K562 (cell line): ENCODE data around the gene OR1J1. TPM values are rescaled to one million over a fixed set of nuclear protein-coding genes. Genes with fewer than 3 reads are reported as not detected.

Source experiments
- ATAC-seq: fragments of 200-7000 bp; cut with Tn5 transposase; 3 replicates; pipeline ENCODE4 v1.9.1; 2020; ENCODE audit warnings: moderate library complexity
- BruUV-seq: library from RNA; stranded (reverse); fragments of 400-500 nt; replicated peaks from 2 replicates; lab custom pipeline; 2021; lab: Mats Ljungman, UMichigan
- CTCF ChIA-PET: fragments of 300-600 bp; formaldehyde crosslinking; extraction: SDS; loops from one replicate; lab custom pipeline; 2021; ENCODE audit warnings: low intra/inter-chr PET ratio; lab: Yijun Ruan, JAX
- POLR2A ChIA-PET: fragments of 300-600, 350-650 bp; sonication (Branson Sonifier 250); formaldehyde crosslinking; extraction: SDS; loops from one replicate; lab custom pipeline; 2021; ENCODE audit warnings: antibody characterized with exemption, inconsistent platforms; lab: Yijun Ruan, JAX
- DNase-seq, 4 experiments: peaks; one replicate each; pipeline versions ENCODE4 v3.0.0 to v3.0.0-alpha.2; 2011 to 2018; ENCODE audit warnings: low spot score in 3 of 4, mixed read lengths in 3 of 4; ENCODE audit errors: extremely low read depth in 1 of 4
- FAIRE-seq: peaks from 2 replicates; lab custom pipeline; 2011; peaks lifted over from hg19 to GRCh38; lab: Jason Lieb, UNC
- H2AFZ ChIP-seq: 2 replicates; pipeline ENCODE4 v1.6.0; 2011; ENCODE audit warnings: low read depth, low read length, control low read depth, inconsistent platforms
- H3K27ac ChIP-seq: fragments of 200-600 bp; 3 replicates; pipeline ENCODE4 v1.8.0; 2011; ENCODE audit warnings: low read depth, mild to moderate bottlenecking, control low read depth, inconsistent platforms, low read length, moderate library complexity, mixed read lengths; ENCODE audit errors: extremely low read depth
- H3K27me3 ChIP-seq, 2 experiments: fragments of 300-600 bp in 1 of 2; 2 replicates in 1 of 2; 3 replicates in 1 of 2; pipeline versions ENCODE4 v1.6.0 to v1.8.0; 2011; ENCODE audit warnings: inconsistent platforms in 2 of 2, low read length in 2 of 2, mild to moderate bottlenecking in 1 of 2, mixed read lengths in 1 of 2, moderate library complexity in 1 of 2; ENCODE audit not compliant: control insufficient read depth in 2 of 2, insufficient read depth in 2 of 2
- H3K36me3 ChIP-seq: fragments of 300-600 bp; 3 replicates; pipeline ENCODE4 v1.8.0; 2011; ENCODE audit warnings: mild to moderate bottlenecking, low read length, inconsistent platforms; ENCODE audit not compliant: control insufficient read depth, insufficient read depth
- H3K4me1 ChIP-seq, 2 experiments: fragments of 200-600 bp in 1 of 2; replicated peaks in 1 of 2; 2 replicates in 1 of 2; 3 replicates in 1 of 2; pipeline versions ENCODE4 v1.5.1 to v1.8.0; 2011; ENCODE audit warnings: inconsistent platforms in 2 of 2, low read length in 2 of 2, mild to moderate bottlenecking in 1 of 2, mixed read lengths in 1 of 2, moderate library complexity in 1 of 2; ENCODE audit not compliant: control insufficient read depth in 2 of 2, insufficient read depth in 2 of 2
- H3K4me2 ChIP-seq: 2 replicates; pipeline ENCODE4 v1.6.1; 2011; ENCODE audit warnings: low read length, control low read depth, inconsistent platforms, mixed read lengths; ENCODE audit not compliant: insufficient read depth
- H3K4me3 ChIP-seq: fragments of 200-600 bp; sonication (generic), shearing (Covaris generic); 2 replicates; pipeline ENCODE4 v1.5.1; 2016; ENCODE audit warnings: control low read depth, inconsistent platforms
- H3K79me2 ChIP-seq: fragments of 200-600 bp; 3 replicates; pipeline ENCODE4 v1.8.0; 2011; ENCODE audit warnings: low read length, inconsistent platforms; ENCODE audit not compliant: control insufficient read depth, insufficient read depth
- H3K9ac ChIP-seq, 2 experiments: 2 replicates each; pipeline versions ENCODE4 v1.6.0 to v1.6.1; 2011; ENCODE audit warnings: low read depth in 2 of 2, low read length in 2 of 2, control low read depth in 1 of 2, inconsistent platforms in 1 of 2, mild to moderate bottlenecking in 1 of 2, mixed read lengths in 1 of 2; ENCODE audit not compliant: insufficient read depth in 1 of 2
- H3K9me1 ChIP-seq: one replicate; pipeline ENCODE4 v1.6.0; 2011; ENCODE audit warnings: inconsistent platforms, mild to moderate bottlenecking, low read length, moderate library complexity; ENCODE audit not compliant: control insufficient read depth, insufficient read depth
- H3K9me3 ChIP-seq: replicated peaks from 2 replicates; pipeline ENCODE4 v1.5.1; 2011; ENCODE audit warnings: low read depth, low read length, inconsistent platforms; ENCODE audit not compliant: control insufficient read depth, insufficient read depth
- H4K20me1 ChIP-seq: replicated peaks from 2 replicates; pipeline ENCODE4 v1.6.1; 2011; ENCODE audit warnings: low read length, inconsistent platforms, mixed read lengths; ENCODE audit not compliant: control insufficient read depth, insufficient read depth
- ID3 ChIP-seq, 2 experiments: fragments of 250-450 bp in 1 of 2; fragments of 450-650 bp in 1 of 2; sonication (Bioruptor Pico) in 1 of 2; IDR thresholded peaks; 2 replicates each; pipeline versions ENCODE4 v1.6.1 to v1.8.0; 2016 to 2021; ENCODE audit warnings: mild to moderate bottlenecking in 2 of 2, moderate library complexity in 2 of 2, missing compliant biosample characterization in 1 of 2, missing genetic modification characterization in 1 of 2
- KDM1A ChIP-seq, 2 experiments: fragments of 450-650 bp; IDR thresholded peaks; 2 replicates each; pipeline ENCODE4 v1.6.1; 2016; ENCODE audit warnings: mild to moderate bottlenecking in 2 of 2
- NCOA2 ChIP-seq, 2 experiments: fragments of 450-650 bp; IDR thresholded peaks; 2 replicates each; pipeline ENCODE4 v1.6.1; 2018; ENCODE audit warnings: mild to moderate bottlenecking in 2 of 2, moderate library complexity in 1 of 2; ENCODE audit not compliant: partially characterized antibody in 2 of 2
- NUFIP1 ChIP-seq: fragments of 450-650 bp; IDR thresholded peaks from 2 replicates; pipeline ENCODE4 v1.6.1; 2018; ENCODE audit not compliant: partially characterized antibody
- RBM39 ChIP-seq: fragments of 200-400 bp; formaldehyde crosslinking; optimal IDR thresholded peaks from 2 replicates; pipeline ENCODE3; 2018; ENCODE audit warnings: low read depth, low read length
- TSHZ1 ChIP-seq: fragments of 250-450 bp; sonication (Bioruptor Pico); IDR thresholded peaks from 2 replicates; pipeline ENCODE4 v1.4.0; 2020; ENCODE audit warnings: mild to moderate bottlenecking, moderate library complexity
- U2AF1 ChIP-seq: fragments of 200-400 bp; formaldehyde crosslinking; optimal IDR thresholded peaks from 2 replicates; pipeline ENCODE3; 2017; ENCODE audit warnings: mild to moderate bottlenecking, low read depth, low read length, moderate library complexity
- ZNF140 ChIP-seq: fragments of 250-450 bp; sonication (Bioruptor Pico); IDR thresholded peaks from 2 replicates; pipeline ENCODE4 v1.8.0; 2021; ENCODE audit warnings: moderate library complexity, mild to moderate bottlenecking, inconsistent platforms
- ZNF507 ChIP-seq: conservative IDR thresholded peaks from 2 replicates; pipeline ENCODE4 v1.6.1; 2017; ENCODE audit warnings: missing genetic modification characterization, missing compliant biosample characterization
- ZNF57 ChIP-seq: fragments of 450-650 bp; formaldehyde crosslinking; IDR thresholded peaks from 2 replicates; pipeline ENCODE4 v1.4.0; 2020; ENCODE audit warnings: mild to moderate bottlenecking, moderate library complexity
- WGBS: fragments of 100-300 bp; shearing (Covaris generic); methylation state at CpG from one replicate; pipeline ENCODE4 v1.1.6; 2016; ENCODE audit warnings: low coverage, mixed read lengths; ENCODE audit not compliant: insufficient coverage; ENCODE audit errors: missing lambda C conversion rate; 5-methylcytosine and 5-hydroxymethylcytosine counted together
- in situ Hi-C: fragments of 300-500 bp; cut with MboI; formaldehyde crosslinking; loops from 4 replicates; pipeline ENCODE4 v1.15.0; 2018; ENCODE audit warnings: inconsistent platforms, mixed read lengths
- intact Hi-C: fragments of 100-400 bp; cut with micrococcal nuclease; formaldehyde crosslinking; loops from 2 replicates; pipeline ENCODE4 v1.14.2; 2022
- polyA plus RNA-seq, 8 experiments: library from polyadenylated mRNA; depleted of rRNA in 4 of 8; stranded (reverse) in 5 of 8; unstranded in 3 of 8; fragments of >200 nt; fragmentation: Nextera tagmentation in 2 of 8; fragmentation: Illumina TruSeq in 1 of 8; extraction: Ambion mirVana in 2 of 8; extraction: Trizol in 1 of 8; gene quantifications; 2 replicates each; pipeline versions ENCODE4 v1.2.1 to v1.2.3, GENCODE V29; 2011 to 2014; ENCODE audit warnings: inconsistent platforms in 1 of 8, missing spikeins in 1 of 8
- total RNA-seq, 7 experiments: library from RNA; depleted of rRNA in 6 of 7; stranded (reverse); fragments of >200 nt in 6 of 7; fragmentation: Illumina TruSeq in 2 of 7; extraction: Trizol in 2 of 7; gene quantifications; 2 replicates each; pipeline versions ENCODE4 v1.2.1 to v1.2.3, GENCODE V29; 2011 to 2021; ENCODE audit warnings: low replicate concordance in 1 of 7
- TF ChIP-seq, protein P1 (sequence below): sonication (generic); formaldehyde crosslinking; IDR thresholded peaks from 2 replicates; pipeline ENCODE4 v1.8.1; 2023; ENCODE audit warnings: mild to moderate bottlenecking, missing genetic modification reagents
- TF ChIP-seq, protein P2 (sequence below): fragments of 250-450 bp; sonication (Bioruptor Pico); IDR thresholded peaks from 2 replicates; pipeline ENCODE4 v1.4.0; 2020; ENCODE audit warnings: borderline replicate concordance
- TF ChIP-seq, protein P3 (sequence below): sonication (generic); formaldehyde crosslinking; IDR thresholded peaks from 2 replicates; pipeline ENCODE4 v1.8.0; 2022; ENCODE audit warnings: missing genetic modification reagents, mild to moderate bottlenecking, borderline replicate concordance

The OR1J1 gene
- total and polyA plus RNA-seq, 9 of the 15 experiments (the other 6 are each of a cell fraction or from before 2014, with no cell fraction given): not detected

DNA sequence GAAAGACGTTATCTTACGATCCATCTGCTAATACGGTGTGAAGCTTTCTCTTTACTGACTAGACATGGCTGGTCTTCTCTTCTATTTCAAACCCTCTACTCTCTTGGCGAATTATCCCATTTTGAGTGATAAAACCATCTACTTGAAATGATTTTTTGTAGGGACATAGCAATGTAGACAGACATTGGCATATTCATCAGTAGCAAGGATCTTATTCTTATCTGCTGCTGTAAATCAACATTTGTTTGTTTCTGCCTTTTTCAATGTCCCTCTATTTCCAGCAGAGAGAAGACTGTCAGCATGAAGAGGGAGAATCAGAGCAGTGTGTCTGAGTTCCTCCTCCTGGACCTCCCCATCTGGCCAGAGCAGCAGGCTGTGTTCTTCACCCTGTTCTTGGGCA is 41.1 kb upstream of the OR1J1 start, which contains the start of gene OR1J4:
Gene OR1J4, plus strand, starts transcription at position 301 of the 400 bp plus-strand sequence. Its CDS starts 0 bp downstream, at position 301.
- Histone ChIP-seq H3K4me2 (no peak within 1 kb of the TSS), H3K4me3 (no peak within 1 kb of the TSS), H4K20me1 (no peaks in the 10 kb centered on the region), H3K4me1 (no peaks in the 10 kb centered on the region), H2AFZ (no peak within 1 kb of the TSS), H3K9me3 (no peaks in the 10 kb centered on the region), H3K9me1 (no peaks in the 10 kb centered on the region), H3K79me2 (no peaks in the 10 kb centered on the region), H3K36me3 (no peaks in the 10 kb centered on the region), H3K27me3 (peaks cover 5 to 19% of the 10 kb centered on the region in 2 experiments; a peak in 4 of 5 replicates), H3K9ac (no peak within 1 kb of the TSS), H3K27ac (no peak within 1 kb of the TSS)
- in situ Hi-C loops: no loop called here
- no peak for DNase-seq
- WGBS: 0% methylated on average over 4 of the region's 4 CpGs
- no peak for FAIRE-seq
- ChIA-PET POLR2A (no interaction called here), CTCF (no interaction called here)
- intact Hi-C loops: no loop called here
- ATAC-seq: no peak
- BruUV-seq: no TSS peak
- TF ChIP-seq RBM39 (no peak), TSHZ1 (CRISPR knock-in tag) (no peak), ID3 (CRISPR knock-in tag; IDR thresholded peaks at IDR 0.05) (no peak), ID3 (tag; IDR thresholded peaks at IDR 0.05) (no peak), ZNF507 (tag) (no peak), NCOA2 (IDR thresholded peaks at IDR 0.05; ENCODE audit: partially characterized antibody in 2 of 2) (no peak), U2AF1 (no peak), ZNF57 (CRISPR knock-in tag) (no peak), NUFIP1 (no peak), ZNF140 (CRISPR knock-in tag) (no peak), KDM1A (IDR thresholded peaks at IDR 0.05) (no peak)
- TF ChIP-seq, protein P1, sequence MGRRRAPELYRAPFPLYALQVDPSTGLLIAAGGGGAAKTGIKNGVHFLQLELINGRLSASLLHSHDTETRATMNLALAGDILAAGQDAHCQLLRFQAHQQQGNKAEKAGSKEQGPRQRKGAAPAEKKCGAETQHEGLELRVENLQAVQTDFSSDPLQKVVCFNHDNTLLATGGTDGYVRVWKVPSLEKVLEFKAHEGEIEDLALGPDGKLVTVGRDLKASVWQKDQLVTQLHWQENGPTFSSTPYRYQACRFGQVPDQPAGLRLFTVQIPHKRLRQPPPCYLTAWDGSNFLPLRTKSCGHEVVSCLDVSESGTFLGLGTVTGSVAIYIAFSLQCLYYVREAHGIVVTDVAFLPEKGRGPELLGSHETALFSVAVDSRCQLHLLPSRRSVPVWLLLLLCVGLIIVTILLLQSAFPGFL (CRISPR knock-in tag): no peak
- TF ChIP-seq, protein P2, sequence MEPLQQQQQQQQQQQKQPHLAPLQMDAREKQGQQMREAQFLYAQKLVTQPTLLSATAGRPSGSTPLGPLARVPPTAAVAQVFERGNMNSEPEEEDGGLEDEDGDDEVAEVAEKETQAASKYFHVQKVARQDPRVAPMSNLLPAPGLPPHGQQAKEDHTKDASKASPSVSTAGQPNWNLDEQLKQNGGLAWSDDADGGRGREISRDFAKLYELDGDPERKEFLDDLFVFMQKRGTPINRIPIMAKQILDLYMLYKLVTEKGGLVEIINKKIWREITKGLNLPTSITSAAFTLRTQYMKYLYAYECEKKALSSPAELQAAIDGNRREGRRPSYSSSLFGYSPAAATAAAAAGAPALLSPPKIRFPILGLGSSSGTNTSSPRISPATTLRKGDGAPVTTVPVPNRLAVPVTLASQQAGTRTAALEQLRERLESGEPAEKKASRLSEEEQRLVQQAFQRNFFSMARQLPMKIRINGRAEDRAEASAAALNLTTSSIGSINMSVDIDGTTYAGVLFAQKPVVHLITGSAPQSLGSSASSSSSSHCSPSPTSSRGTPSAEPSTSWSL (CRISPR knock-in tag): no peak
- TF ChIP-seq, protein P3, sequence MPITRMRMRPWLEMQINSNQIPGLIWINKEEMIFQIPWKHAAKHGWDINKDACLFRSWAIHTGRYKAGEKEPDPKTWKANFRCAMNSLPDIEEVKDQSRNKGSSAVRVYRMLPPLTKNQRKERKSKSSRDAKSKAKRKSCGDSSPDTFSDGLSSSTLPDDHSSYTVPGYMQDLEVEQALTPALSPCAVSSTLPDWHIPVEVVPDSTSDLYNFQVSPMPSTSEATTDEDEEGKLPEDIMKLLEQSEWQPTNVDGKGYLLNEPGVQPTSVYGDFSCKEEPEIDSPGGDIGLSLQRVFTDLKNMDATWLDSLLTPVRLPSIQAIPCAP (CRISPR knock-in tag): no peak
